Measurements from ENCODE around the gene TMX2. TPM values are rescaled to one million over a fixed set of nuclear protein-coding genes. Genes with fewer than 3 reads are reported as not detected.

Gene TMX2
- total RNA-seq, 1 donor from 2014 or later, result 51.0 TPM

- no peak for DNase-seq (ENCODE audit: low spot score)
- H3K4me1 Mint-ChIP-seq (ENCODE audit: unreplicated experiment), result peaks cover 71% of the 10 kb centered on the region
- peak overlapping the region; percentile 78 for H3K27ac Mint-ChIP-seq (ENCODE audit: unreplicated experiment)
- no peak for TF ChIP-seq CTCF (IDR thresholded peaks at IDR 0.05; ENCODE audit: unreplicated experiment)
- no peaks in the 10 kb centered on the region for H3K9me3 Mint-ChIP-seq (ENCODE audit: unreplicated experiment)
- peak overlapping the region; percentile 57 for H3K4me3 Mint-ChIP-seq (ENCODE audit: unreplicated experiment)
- peaks cover 16% of the 10 kb centered on the region for H3K36me3 Mint-ChIP-seq (ENCODE audit: low read depth, unreplicated experiment)
- H3K27me3 Mint-ChIP-seq (ENCODE audit: unreplicated experiment), result peaks cover 16% of the 10 kb centered on the region
Observed at GRCh38 chr11:57781529-57781943, 69.1 kb downstream of the TMX2 start.

GRCh38 chr11:57785072-57785471, 72.7 kb downstream of the TMX2 start:
- no peak for TF ChIP-seq CTCF (IDR thresholded peaks at IDR 0.05; ENCODE audit: unreplicated experiment)
- Mint-ChIP-seq H3K36me3 (ENCODE audit: low read depth, unreplicated experiment) (peaks cover 11% of the 10 kb centered on the region), H3K27me3 (ENCODE audit: unreplicated experiment) (peaks cover 9% of the 10 kb centered on the region), H3K9me3 (ENCODE audit: unreplicated experiment) (no peaks in the 10 kb centered on the region), H3K27ac (ENCODE audit: unreplicated experiment) (no peak overlapping the region), H3K4me1 (ENCODE audit: unreplicated experiment) (peaks cover 62% of the 10 kb centered on the region), H3K4me3 (ENCODE audit: unreplicated experiment) (no peak overlapping the region)
- DNase-seq (ENCODE audit: low spot score), result no peak

GRCh38 chr11:57786436-57786835, 74.0 kb downstream of the TMX2 start:
- Mint-ChIP-seq H3K27ac (ENCODE audit: unreplicated experiment) (peak overlapping the region; percentile 0), H3K4me3 (ENCODE audit: unreplicated experiment) (no peak overlapping the region), H3K36me3 (ENCODE audit: low read depth, unreplicated experiment) (peaks cover 15% of the 10 kb centered on the region), H3K4me1 (ENCODE audit: unreplicated experiment) (peaks cover 58% of the 10 kb centered on the region), H3K9me3 (ENCODE audit: unreplicated experiment) (no peaks in the 10 kb centered on the region), H3K27me3 (ENCODE audit: unreplicated experiment) (peaks cover 9% of the 10 kb centered on the region)
- TF ChIP-seq CTCF (IDR thresholded peaks at IDR 0.05; ENCODE audit: unreplicated experiment), result no peak
- DNase-seq (ENCODE audit: low spot score), result no peak

- H3K27ac Mint-ChIP-seq (ENCODE audit: unreplicated experiment), result peak overlapping the region; percentile 1
Observed at GRCh38 chr11:57787006-57787604, 74.7 kb downstream of the TMX2 start.

More at GRCh38 chr11:57787006-57787604, 74.7 kb downstream of the TMX2 start:
- DNase-seq (ENCODE audit: low spot score), result no peak
- no peak overlapping the region for H3K4me3 Mint-ChIP-seq (ENCODE audit: unreplicated experiment)
- H3K9me3 Mint-ChIP-seq (ENCODE audit: unreplicated experiment), result no peaks in the 10 kb centered on the region
- no peak for TF ChIP-seq CTCF (IDR thresholded peaks at IDR 0.05; ENCODE audit: unreplicated experiment)
- H3K36me3 Mint-ChIP-seq (ENCODE audit: low read depth, unreplicated experiment), result peaks cover 16% of the 10 kb centered on the region
- peaks cover 59% of the 10 kb centered on the region for H3K4me1 Mint-ChIP-seq (ENCODE audit: unreplicated experiment)
- peaks cover 9% of the 10 kb centered on the region for H3K27me3 Mint-ChIP-seq (ENCODE audit: unreplicated experiment)

Data from endothelial cell (in vitro differentiated cells).